ENCODE data around the gene OFD1.

Gene OFD1

DNA sequence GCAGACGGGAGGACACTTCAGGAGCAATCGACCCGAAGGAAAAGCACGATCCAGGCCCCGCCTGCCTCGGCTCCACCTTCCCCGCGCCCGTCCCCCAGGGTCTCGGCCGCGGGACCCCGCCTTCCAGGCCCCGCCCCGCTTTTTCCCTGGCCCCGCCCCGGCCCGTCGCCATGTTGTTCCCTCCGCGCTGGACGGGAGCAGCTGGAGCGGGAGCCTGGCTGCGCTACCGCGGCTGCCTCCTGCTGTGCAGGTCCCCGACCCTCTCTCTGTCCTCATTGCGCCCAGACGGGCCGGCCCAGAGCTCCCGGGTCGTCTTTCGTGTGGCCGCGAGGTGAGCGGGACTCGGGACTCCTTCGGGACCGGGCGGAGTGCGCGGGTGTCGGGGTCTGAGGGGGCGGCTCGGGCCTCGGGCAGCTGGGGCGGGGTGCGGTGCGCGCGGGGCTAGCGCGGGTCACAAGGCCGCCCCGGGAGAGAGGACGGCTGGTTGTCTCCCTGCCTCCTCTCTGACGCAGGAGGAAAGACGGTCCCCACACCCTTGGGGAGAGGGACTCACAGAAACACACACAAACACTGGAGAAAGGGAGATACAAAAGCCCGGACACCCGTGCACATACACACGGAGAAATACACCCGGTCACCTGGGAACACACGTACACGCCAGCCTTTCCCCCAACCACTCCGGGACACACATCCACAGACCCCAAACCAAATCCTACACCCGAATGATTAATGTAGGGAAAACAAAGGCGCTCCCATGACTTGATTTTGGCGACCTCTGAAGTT, 45.4 kb upstream of the OFD1 start, which contains the start of gene RAB9A (continued):
- peak; percentile 83 for TF ChIP-seq ZFHX2 (tag by site-specific recombination; conservative IDR thresholded peaks at IDR 0.05)
- TF ChIP-seq, protein P1, sequence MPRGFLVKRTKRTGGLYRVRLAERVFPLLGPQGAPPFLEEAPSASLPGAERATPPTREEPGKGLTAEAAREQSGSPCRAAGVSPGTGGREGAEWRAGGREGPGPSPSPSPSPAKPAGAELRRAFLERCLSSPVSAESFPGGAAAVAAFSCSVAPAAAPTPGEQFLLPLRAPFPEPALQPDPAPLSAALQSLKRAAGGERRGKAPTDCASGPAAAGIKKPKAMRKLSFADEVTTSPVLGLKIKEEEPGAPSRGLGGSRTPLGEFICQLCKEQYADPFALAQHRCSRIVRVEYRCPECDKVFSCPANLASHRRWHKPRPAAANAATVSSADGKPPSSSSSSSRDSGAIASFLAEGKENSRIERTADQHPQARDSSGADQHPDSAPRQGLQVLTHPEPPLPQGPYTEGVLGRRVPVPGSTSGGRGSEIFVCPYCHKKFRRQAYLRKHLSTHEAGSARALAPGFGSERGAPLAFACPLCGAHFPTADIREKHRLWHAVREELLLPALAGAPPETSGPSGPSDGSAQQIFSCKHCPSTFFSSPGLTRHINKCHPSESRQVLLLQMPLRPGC (tag by site-specific recombination; IDR thresholded peaks at IDR 0.05) = 0 out of 2 replicates have a peak, but pooled peaks have one; percentile 32
- peak; percentile 42; the same call in 1 of the 2 replicates for TF ChIP-seq ZNF121 (tag by site-specific recombination; IDR thresholded peaks at IDR 0.05)
- TF ChIP-seq YY1 (tag by site-specific recombination; IDR thresholded peaks at IDR 0.05) = peak; percentile 71
- peak; percentile 65; the same call in 1 of the 2 replicates for TF ChIP-seq KLF10 (tag by site-specific recombination; IDR thresholded peaks at IDR 0.05)
- TF ChIP-seq ZNF324 (tag by site-specific recombination; IDR thresholded peaks at IDR 0.05) = peak; percentile 14; the same call in 1 of the 2 replicates
- peak; percentile 37; the same call in 1 of the 2 replicates for TF ChIP-seq ZNF843 (tag by site-specific recombination; IDR thresholded peaks at IDR 0.05)
- TF ChIP-seq, protein P2, sequence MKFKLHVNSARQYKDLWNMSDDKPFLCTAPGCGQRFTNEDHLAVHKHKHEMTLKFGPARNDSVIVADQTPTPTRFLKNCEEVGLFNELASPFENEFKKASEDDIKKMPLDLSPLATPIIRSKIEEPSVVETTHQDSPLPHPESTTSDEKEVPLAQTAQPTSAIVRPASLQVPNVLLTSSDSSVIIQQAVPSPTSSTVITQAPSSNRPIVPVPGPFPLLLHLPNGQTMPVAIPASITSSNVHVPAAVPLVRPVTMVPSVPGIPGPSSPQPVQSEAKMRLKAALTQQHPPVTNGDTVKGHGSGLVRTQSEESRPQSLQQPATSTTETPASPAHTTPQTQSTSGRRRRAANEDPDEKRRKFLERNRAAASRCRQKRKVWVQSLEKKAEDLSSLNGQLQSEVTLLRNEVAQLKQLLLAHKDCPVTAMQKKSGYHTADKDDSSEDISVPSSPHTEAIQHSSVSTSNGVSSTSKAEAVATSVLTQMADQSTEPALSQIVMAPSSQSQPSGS (tag by site-specific recombination; IDR thresholded peaks at IDR 0.05; ENCODE audit: low read depth) = no peak
- TF ChIP-seq ZBTB17 (tag by site-specific recombination; IDR thresholded peaks at IDR 0.05) = peak; percentile 8; the same call in 1 of the 2 replicates
- TF ChIP-seq ZFP37 (tag by site-specific recombination; IDR thresholded peaks at IDR 0.05) = 0 out of 2 replicates have a peak, but pooled peaks have one; percentile 70
- peak; percentile 94 for TF ChIP-seq KLF8 (tag by site-specific recombination; IDR thresholded peaks at IDR 0.05)
- TF ChIP-seq ZNF37A (tag by site-specific recombination; IDR thresholded peaks at IDR 0.05) = no peak
- TF ChIP-seq ZSCAN16 (tag by site-specific recombination; IDR thresholded peaks at IDR 0.05) = no peak
- no peak for TF ChIP-seq ZNF114 (tag by site-specific recombination; IDR thresholded peaks at IDR 0.05)
- TF ChIP-seq ZNF548 (tag by site-specific recombination; IDR thresholded peaks at IDR 0.05) = no peak
- TF ChIP-seq KLF9 (tag by site-specific recombination; IDR thresholded peaks at IDR 0.05; ENCODE audit: low read depth) = peak; percentile 79
- TF ChIP-seq ZBTB1 (tag by site-specific recombination; IDR thresholded peaks at IDR 0.05) = 0 out of 2 replicates have a peak, but pooled peaks have one; percentile 45
- TF ChIP-seq ZNF274 (IDR thresholded peaks at IDR 0.05; ENCODE audit: low read length) = no peak
- no peak for TF ChIP-seq ZNF274 (tag by site-specific recombination; IDR thresholded peaks at IDR 0.05; ENCODE audit: borderline replicate concordance)
- TF ChIP-seq ZNF596 (tag by site-specific recombination; IDR thresholded peaks at IDR 0.05) = peak; percentile 45; the same call in 1 of the 2 replicates
- TF ChIP-seq ZNF629 (tag by site-specific recombination; IDR thresholded peaks at IDR 0.05) = peak; percentile 39
- TF ChIP-seq, protein P3, sequence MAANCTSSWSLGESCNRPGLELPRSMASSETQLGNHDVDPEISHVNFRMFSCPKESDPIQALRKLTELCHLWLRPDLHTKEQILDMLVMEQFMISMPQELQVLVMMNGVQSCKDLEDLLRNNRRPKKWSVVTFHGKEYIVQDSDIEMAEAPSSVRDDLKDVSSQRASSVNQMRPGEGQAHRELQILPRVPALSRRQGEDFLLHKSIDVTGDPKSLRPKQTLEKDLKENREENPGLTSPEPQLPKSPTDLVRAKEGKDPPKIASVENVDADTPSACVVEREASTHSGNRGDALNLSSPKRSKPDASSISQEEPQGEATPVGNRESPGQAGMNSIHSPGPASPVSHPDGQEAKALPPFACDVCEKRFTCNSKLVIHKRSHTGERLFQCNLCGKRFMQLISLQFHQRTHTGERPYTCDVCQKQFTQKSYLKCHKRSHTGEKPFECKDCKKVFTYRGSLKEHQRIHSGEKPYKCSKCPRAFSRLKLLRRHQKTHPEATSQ (tag by site-specific recombination; IDR thresholded peaks at IDR 0.05) = peak; percentile 72; the same call in 1 of the 2 replicates
- TF ChIP-seq, protein P4, sequence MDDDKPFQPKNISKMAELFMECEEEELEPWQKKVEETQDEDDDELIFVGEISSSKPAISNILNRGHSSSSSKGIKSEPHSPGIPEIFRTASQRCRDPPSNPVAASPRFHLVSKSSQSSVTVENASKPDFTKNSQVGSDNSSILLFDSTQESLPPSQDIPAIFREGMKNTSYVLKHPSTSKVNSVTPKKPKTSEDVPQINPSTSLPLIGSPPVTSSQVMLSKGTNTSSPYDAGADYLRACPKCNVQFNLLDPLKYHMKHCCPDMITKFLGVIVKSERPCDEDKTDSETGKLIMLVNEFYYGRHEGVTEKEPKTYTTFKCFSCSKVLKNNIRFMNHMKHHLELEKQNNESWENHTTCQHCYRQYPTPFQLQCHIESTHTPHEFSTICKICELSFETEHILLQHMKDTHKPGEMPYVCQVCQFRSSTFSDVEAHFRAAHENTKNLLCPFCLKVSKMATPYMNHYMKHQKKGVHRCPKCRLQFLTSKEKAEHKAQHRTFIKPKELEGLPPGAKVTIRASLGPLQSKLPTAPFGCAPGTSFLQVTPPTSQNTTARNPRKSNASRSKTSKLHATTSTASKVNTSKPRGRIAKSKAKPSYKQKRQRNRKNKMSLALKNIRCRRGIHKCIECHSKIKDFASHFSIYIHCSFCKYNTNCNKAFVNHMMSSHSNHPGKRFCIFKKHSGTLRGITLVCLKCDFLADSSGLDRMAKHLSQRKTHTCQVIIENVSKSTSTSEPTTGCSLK (tag by site-specific recombination; IDR thresholded peaks at IDR 0.05) = no peak
- TF ChIP-seq, protein P5, sequence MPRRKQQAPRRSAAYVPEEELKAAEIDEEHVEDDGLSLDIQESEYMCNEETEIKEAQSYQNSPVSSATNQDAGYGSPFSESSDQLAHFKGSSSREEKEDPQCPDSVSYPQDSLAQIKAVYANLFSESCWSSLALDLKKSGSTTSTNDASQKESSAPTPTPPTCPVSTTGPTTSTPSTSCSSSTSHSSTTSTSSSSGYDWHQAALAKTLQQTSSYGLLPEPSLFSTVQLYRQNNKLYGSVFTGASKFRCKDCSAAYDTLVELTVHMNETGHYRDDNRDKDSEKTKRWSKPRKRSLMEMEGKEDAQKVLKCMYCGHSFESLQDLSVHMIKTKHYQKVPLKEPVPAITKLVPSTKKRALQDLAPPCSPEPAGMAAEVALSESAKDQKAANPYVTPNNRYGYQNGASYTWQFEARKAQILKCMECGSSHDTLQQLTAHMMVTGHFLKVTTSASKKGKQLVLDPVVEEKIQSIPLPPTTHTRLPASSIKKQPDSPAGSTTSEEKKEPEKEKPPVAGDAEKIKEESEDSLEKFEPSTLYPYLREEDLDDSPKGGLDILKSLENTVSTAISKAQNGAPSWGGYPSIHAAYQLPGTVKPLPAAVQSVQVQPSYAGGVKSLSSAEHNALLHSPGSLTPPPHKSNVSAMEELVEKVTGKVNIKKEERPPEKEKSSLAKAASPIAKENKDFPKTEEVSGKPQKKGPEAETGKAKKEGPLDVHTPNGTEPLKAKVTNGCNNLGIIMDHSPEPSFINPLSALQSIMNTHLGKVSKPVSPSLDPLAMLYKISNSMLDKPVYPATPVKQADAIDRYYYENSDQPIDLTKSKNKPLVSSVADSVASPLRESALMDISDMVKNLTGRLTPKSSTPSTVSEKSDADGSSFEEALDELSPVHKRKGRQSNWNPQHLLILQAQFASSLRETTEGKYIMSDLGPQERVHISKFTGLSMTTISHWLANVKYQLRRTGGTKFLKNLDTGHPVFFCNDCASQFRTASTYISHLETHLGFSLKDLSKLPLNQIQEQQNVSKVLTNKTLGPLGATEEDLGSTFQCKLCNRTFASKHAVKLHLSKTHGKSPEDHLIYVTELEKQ (tag by site-specific recombination; IDR thresholded peaks at IDR 0.05; ENCODE audit: borderline replicate concordance) = peak; percentile 50; the same call in 1 of the 2 replicates
- TF ChIP-seq MYNN (tag by site-specific recombination; IDR thresholded peaks at IDR 0.05; ENCODE audit: borderline replicate concordance) = 0 out of 2 replicates have a peak, but pooled peaks have one; percentile 17
- TF ChIP-seq, protein P6, sequence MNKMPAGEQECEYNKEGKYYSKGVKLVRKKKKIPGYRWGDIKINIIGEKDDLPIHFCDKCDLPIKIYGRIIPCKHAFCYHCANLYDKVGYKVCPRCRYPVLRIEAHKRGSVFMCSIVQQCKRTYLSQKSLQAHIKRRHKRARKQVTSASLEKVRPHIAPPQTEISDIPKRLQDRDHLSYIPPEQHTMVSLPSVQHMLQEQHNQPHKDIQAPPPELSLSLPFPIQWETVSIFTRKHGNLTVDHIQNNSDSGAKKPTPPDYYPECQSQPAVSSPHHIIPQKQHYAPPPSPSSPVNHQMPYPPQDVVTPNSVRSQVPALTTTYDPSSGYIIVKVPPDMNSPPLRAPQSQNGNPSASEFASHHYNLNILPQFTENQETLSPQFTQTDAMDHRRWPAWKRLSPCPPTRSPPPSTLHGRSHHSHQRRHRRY (tag by site-specific recombination; IDR thresholded peaks at IDR 0.05) = no peak
- TF ChIP-seq GLIS2 (tag by site-specific recombination; IDR thresholded peaks at IDR 0.05) = peak; percentile 53; the same call in 1 of the 2 replicates
- TF ChIP-seq ZNF350 (tag by site-specific recombination; IDR thresholded peaks at IDR 0.05) = no peak
